NCI-H1105 (cell line): ENCODE results near the gene CACNA2D3.
A peak's percentile ranks its signal among the peaks of the same experiment; 100 is the strongest.
"Not testable (repeated sequence)": the region's sequence is repeated elsewhere in the genome, so short reads cannot be mapped to it uniquely, and the experiment has no call there.

Experiments used
- DNase-seq: peaks from one replicate; lab custom pipeline; 2025; lab: John Stamatoyannopoulos, UW

Gene CACNA2D3

GRCh38 chr3:54631516-54632325 is 509.4 kb downstream of the CACNA2D3 start:
- DNase-seq: no peak

GRCh38 chr3:54632326-54632665 is 509.9 kb downstream of the CACNA2D3 start:
- DNase-seq: no peak

- no peak for DNase-seq
Observed at GRCh38 chr3:54632834-54633233, 510.5 kb downstream of the CACNA2D3 start.

- DNase-seq: no peak
Observed at GRCh38 chr3:54633444-54634121, 511.2 kb downstream of the CACNA2D3 start.

- no peak for DNase-seq
Observed at GRCh38 chr3:54634122-54634469, 511.7 kb downstream of the CACNA2D3 start.

GRCh38 chr3:54639790-54640372 is 517.5 kb downstream of the CACNA2D3 start:
- DNase-seq: not testable (repeated sequence)

GRCh38 chr3:54641226-54642014 is 519.1 kb downstream of the CACNA2D3 start:
- DNase-seq: no peak

GRCh38 chr3:54642147-54642546 is 519.8 kb downstream of the CACNA2D3 start:
- DNase-seq: no peak

GRCh38 chr3:54647721-54648120 is 525.4 kb downstream of the CACNA2D3 start:
- DNase-seq: no peak

- no peak for DNase-seq
Observed at GRCh38 chr3:54649551-54649950, 527.2 kb downstream of the CACNA2D3 start.

- DNase-seq: no peak
Observed at GRCh38 chr3:54653456-54654195, 531.3 kb downstream of the CACNA2D3 start.

- DNase-seq: no peak
Observed at GRCh38 chr3:54654776-54655175, 532.4 kb downstream of the CACNA2D3 start.

- DNase-seq: no peak
Observed at GRCh38 chr3:54659347-54659746, 537.0 kb downstream of the CACNA2D3 start.

- no peak for DNase-seq
Observed at GRCh38 chr3:54660714-54661132, 538.4 kb downstream of the CACNA2D3 start.

- no peak for DNase-seq
Observed at GRCh38 chr3:54661151-54661550, 538.8 kb downstream of the CACNA2D3 start.

- no peak for DNase-seq
Observed at GRCh38 chr3:54663501-54664011, 541.2 kb downstream of the CACNA2D3 start.

- no peak for DNase-seq
Observed at GRCh38 chr3:54665016-54665600, 542.8 kb downstream of the CACNA2D3 start.

- no peak for DNase-seq
Observed at GRCh38 chr3:54668236-54668635, 545.9 kb downstream of the CACNA2D3 start.

- DNase-seq: no peak
Observed at GRCh38 chr3:54670201-54671000, 548.0 kb downstream of the CACNA2D3 start.

GRCh38 chr3:54671511-54671910 is 549.2 kb downstream of the CACNA2D3 start:
- peak; percentile 12 for DNase-seq
